ENCODE results near the gene KIF26B. TPM values are rescaled to one million over a fixed set of nuclear protein-coding genes. Genes with fewer than 3 reads are reported as not detected.

KIF26B gene
- total RNA-seq, 2 donors from 2014 or later, result 0.83 to 1.3 TPM

DNA sequence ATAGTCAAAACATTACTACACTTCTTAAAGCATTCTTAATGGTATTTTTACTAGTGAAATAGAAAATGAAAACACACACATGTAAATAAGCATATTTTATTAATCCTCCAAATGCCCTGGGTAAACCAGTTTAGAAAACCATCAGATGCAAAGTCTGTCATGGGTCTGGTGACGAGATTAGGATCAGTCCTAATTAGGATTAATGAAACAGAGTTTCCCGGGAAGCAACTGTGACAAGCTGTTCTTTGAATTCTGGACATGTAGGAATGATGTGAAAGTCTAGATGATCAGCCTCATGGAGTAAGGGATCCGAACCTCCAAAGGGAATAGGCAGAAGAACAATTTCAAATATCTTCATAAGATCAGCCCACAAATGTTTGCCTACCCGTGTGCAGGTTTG is 250.2 kb downstream of the KIF26B start:
- H3K4me3 ChIP-seq, result no peak overlapping the region
- no peaks in the 10 kb centered on the region for H3K4me1 ChIP-seq
- no peaks in the 10 kb centered on the region for H3K36me3 ChIP-seq
- TF ChIP-seq, protein P1, sequence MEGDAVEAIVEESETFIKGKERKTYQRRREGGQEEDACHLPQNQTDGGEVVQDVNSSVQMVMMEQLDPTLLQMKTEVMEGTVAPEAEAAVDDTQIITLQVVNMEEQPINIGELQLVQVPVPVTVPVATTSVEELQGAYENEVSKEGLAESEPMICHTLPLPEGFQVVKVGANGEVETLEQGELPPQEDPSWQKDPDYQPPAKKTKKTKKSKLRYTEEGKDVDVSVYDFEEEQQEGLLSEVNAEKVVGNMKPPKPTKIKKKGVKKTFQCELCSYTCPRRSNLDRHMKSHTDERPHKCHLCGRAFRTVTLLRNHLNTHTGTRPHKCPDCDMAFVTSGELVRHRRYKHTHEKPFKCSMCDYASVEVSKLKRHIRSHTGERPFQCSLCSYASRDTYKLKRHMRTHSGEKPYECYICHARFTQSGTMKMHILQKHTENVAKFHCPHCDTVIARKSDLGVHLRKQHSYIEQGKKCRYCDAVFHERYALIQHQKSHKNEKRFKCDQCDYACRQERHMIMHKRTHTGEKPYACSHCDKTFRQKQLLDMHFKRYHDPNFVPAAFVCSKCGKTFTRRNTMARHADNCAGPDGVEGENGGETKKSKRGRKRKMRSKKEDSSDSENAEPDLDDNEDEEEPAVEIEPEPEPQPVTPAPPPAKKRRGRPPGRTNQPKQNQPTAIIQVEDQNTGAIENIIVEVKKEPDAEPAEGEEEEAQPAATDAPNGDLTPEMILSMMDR (IDR thresholded peaks at IDR 0.05), result no peak
- DNase-seq (ENCODE audit: low spot score), result no peak
- H3K9me3 ChIP-seq, result no peaks in the 10 kb centered on the region
- H3K27me3 ChIP-seq, result no peaks in the 10 kb centered on the region
- H3K27ac ChIP-seq, result no peak overlapping the region

DNA sequence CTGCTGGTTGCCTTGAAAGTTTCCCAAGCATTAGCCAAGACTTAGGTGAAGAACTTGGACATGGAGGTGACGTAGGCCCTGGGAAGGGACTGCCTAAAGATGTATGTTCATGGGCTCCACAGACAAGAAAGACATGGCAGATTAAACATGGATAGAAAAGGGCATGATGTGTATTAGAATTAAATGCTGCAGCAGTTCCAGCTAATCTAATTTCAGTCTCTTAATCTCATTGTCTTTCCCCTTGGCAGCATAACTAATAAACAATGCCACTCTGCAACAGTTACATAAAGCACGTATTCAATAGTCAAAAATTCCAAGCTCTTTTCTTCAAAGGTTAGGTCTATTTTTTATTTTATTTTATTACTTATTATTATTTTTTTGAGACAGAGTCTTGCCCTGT is 251.6 kb downstream of the KIF26B start:
- no peaks in the 10 kb centered on the region for H3K4me1 ChIP-seq
- H3K27ac ChIP-seq, result no peak overlapping the region
- H3K4me3 ChIP-seq, result no peak overlapping the region
- H3K36me3 ChIP-seq, result no peaks in the 10 kb centered on the region
- TF ChIP-seq, protein P1 (IDR thresholded peaks at IDR 0.05), result no peak
- H3K27me3 ChIP-seq, result no peaks in the 10 kb centered on the region
- H3K9me3 ChIP-seq, result no peaks in the 10 kb centered on the region
- no peak for DNase-seq (ENCODE audit: low spot score)

DNA sequence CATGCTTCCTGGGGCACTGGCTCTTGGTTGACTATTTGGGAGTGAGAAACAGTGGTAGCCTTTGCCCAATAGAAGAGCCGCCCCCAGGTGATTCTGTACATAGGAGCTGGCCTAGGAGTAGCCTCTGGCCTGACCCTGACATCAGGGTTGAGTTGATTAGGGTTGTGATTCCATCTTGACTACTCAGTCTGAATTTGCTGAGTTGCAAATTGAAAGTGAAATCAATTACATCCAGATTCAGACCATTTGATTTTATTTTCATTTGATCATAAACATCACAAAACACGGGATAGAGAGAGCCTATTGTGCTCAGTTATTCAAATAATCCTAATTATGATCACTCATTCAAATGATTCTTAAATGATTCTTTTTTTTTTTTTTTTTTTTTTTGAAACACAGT is 253.2 kb downstream of the KIF26B start:
- TF ChIP-seq, protein P1 (IDR thresholded peaks at IDR 0.05), result no peak
- H3K27me3 ChIP-seq, result no peaks in the 10 kb centered on the region
- no peak for DNase-seq (ENCODE audit: low spot score)
- no peak overlapping the region for H3K4me3 ChIP-seq
- no peak overlapping the region for H3K27ac ChIP-seq
- no peaks in the 10 kb centered on the region for H3K9me3 ChIP-seq
- no peaks in the 10 kb centered on the region for H3K4me1 ChIP-seq
- no peaks in the 10 kb centered on the region for H3K36me3 ChIP-seq

DNA sequence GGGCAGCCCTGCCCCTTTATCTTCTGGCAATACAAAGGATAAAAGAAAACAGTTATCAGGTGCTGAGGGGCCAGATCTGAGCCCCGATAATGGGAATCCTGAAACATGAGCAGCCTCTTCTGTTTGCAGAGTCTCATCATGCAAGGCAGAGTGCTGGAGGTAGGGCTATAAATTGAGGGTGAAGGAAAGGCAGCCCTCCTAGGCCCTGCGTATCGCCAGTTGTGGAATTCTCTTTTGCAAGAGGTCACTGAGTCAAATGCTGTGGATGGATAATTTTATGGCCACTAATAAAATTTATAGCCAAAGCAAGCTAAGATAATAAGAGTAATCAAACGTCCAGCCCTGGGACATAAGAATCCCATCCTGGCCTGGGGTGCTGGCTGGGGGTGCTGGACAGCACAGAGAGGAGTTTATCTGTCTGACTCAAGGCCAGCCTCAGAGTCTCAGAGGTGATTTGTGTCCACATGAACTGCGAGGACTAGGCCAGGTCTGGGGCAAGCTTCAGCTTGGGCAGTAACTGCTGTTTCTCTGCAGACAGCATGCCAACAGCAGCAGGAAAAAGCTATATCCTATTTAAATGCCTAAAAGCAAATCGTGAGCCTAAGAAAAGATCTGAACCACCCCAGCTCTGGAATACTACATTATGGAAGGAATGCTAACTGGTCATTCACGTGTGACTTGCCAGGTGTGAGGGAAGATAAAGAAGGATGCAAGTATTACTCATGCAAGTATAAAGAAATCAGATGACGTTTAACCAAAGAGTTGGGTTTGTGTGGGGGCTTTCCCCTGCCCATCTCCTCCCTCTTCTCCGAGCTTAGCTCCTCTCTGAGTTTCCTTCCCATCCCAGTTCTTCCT is 254.8 kb downstream of the KIF26B start:
- TF ChIP-seq, protein P1 (IDR thresholded peaks at IDR 0.05), result no peak
- no peaks in the 10 kb centered on the region for H3K4me1 ChIP-seq
- no peaks in the 10 kb centered on the region for H3K36me3 ChIP-seq

DNA sequence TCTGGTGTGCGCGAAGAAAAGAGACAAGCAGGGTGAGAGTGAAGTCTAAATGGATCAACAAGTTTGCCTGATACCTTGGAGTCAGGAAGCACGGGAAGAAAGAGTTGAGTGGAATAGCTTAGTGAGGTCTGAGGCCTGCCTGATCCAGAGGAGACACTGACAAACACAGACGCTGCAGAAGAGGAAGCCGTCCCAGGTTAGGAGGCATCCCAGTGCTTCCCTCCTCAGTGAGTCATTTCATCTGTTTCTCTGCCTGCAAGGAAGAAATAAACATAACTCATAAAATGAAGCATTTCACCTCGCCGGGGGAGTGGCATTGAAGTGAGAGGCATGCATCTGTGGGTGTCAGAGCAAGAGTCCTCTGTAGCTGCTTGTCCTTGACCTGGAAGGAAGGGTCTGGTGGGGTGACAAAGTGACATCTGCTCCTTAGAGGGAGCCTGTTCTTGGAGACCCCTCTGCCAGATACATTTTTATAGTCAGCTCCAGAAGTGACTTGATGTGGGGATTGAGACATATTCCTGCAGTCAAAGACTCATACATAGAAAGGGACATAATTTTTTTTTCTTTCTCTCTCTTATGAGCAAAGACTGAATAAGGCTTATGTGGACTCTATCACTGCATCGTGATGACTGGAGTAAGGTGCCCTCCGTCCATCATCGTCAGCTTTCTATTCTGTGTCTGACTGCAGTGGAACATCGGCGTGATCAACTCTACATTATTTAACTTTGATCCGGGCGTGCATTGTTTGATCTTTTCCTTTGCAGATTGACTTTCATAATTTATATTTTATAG is 256.7 kb downstream of the KIF26B start:
- no peak overlapping the region for H3K4me3 ChIP-seq
- H3K36me3 ChIP-seq, result no peaks in the 10 kb centered on the region
- H3K27me3 ChIP-seq, result no peaks in the 10 kb centered on the region
- DNase-seq (ENCODE audit: low spot score), result no peak
- TF ChIP-seq, protein P1 (IDR thresholded peaks at IDR 0.05), result no peak
- no peaks in the 10 kb centered on the region for H3K4me1 ChIP-seq
- no peaks in the 10 kb centered on the region for H3K9me3 ChIP-seq
- H3K27ac ChIP-seq, result no peak overlapping the region

More for the DNA sequence above, 254.8 kb downstream of the KIF26B start:
- Histone ChIP-seq H3K27me3 (no peaks in the 10 kb centered on the region), H3K27ac (no peak overlapping the region), H3K9me3 (no peaks in the 10 kb centered on the region), H3K4me3 (no peak overlapping the region)
- DNase-seq (ENCODE audit: low spot score), result no peak
